K562 (cell line): ENCODE data around the gene MAN2A1. TPM values are rescaled to one million over a fixed set of nuclear protein-coding genes. Genes with fewer than 3 reads are reported as not detected.

Source experiments
- CREB1 ChIP-seq, 2 experiments: sonication (generic) in 1 of 2; formaldehyde crosslinking in 1 of 2; IDR thresholded peaks; 2 replicates each; pipeline versions ENCODE4 v1.6.1 to v1.8.0; 2012 to 2022; ENCODE audit warnings: inconsistent platforms in 1 of 2, mild to moderate bottlenecking in 1 of 2, missing genetic modification reagents in 1 of 2, moderate library complexity in 1 of 2
- CREB3 ChIP-seq: fragments of 450-650 bp; conservative IDR thresholded peaks from 2 replicates; pipeline ENCODE4 v1.6.1; 2016; ENCODE audit warnings: missing genetic modification characterization, low read depth, mild to moderate bottlenecking, missing compliant biosample characterization, moderate library complexity
- ESRRA ChIP-seq: fragments of 450-650 bp; IDR thresholded peaks from 2 replicates; pipeline ENCODE4 v1.6.1; 2014; ENCODE audit warnings: low read depth, mild to moderate bottlenecking, moderate library complexity, borderline replicate concordance
- ETV5 ChIP-seq: sonication (generic); formaldehyde crosslinking; IDR thresholded peaks from 2 replicates; pipeline ENCODE4 v1.4.0; 2020; ENCODE audit warnings: low read depth, mild to moderate bottlenecking, missing genetic modification reagents
- MAFK ChIP-seq: IDR thresholded peaks from 2 replicates; pipeline ENCODE4 v1.6.1; 2011; ENCODE audit warnings: low read length, improper control_type of control experiment
- MIER1 ChIP-seq: fragments of 450-650 bp; IDR thresholded peaks from 2 replicates; pipeline ENCODE4 v1.6.1; 2016; ENCODE audit warnings: antibody characterized with exemption, mild to moderate bottlenecking, low read depth
- SMAD3 ChIP-seq: fragments of 450-650 bp; formaldehyde crosslinking; conservative IDR thresholded peaks from 2 replicates; pipeline ENCODE4 v1.4.0; 2020; ENCODE audit warnings: mild to moderate bottlenecking
- SMC3 ChIP-seq: conservative IDR thresholded peaks from 2 replicates; pipeline ENCODE4 v1.6.1; 2011; ENCODE audit warnings: low read depth, low read length, improper control_type of control experiment; ENCODE audit not compliant: insufficient read depth
- TAF7 ChIP-seq: fragments of 450-650 bp; IDR thresholded peaks from 2 replicates; pipeline ENCODE4 v1.6.1; 2016; ENCODE audit warnings: missing genetic modification characterization, missing compliant biosample characterization
- TOE1 ChIP-seq, 2 experiments: fragments of 450-650 bp in 1 of 2; sonication (generic) in 1 of 2; formaldehyde crosslinking in 1 of 2; IDR thresholded peaks; 2 replicates each; pipeline versions ENCODE4 v1.7.1 to v1.8.0; 2016 to 2022; ENCODE audit warnings: borderline replicate concordance in 2 of 2, mild to moderate bottlenecking in 2 of 2, antibody characterized with exemption in 1 of 2, inconsistent platforms in 1 of 2, low read depth in 1 of 2, missing genetic modification reagents in 1 of 2, moderate library complexity in 1 of 2
- ZNF23 ChIP-seq: fragments of 250-450 bp; sonication (Bioruptor Pico); IDR thresholded peaks from 2 replicates; pipeline ENCODE4 v1.4.0; 2020; ENCODE audit warnings: mild to moderate bottlenecking
- ZNF695 ChIP-seq: fragments of 450-650 bp; formaldehyde crosslinking; IDR thresholded peaks from 2 replicates; pipeline ENCODE4 v1.4.0; 2020; ENCODE audit warnings: mild to moderate bottlenecking, moderate library complexity
- ZNF707 ChIP-seq: fragments of 250-450 bp; sonication (Bioruptor Pico); conservative IDR thresholded peaks from 2 replicates; pipeline ENCODE4 v1.8.0; 2022; ENCODE audit warnings: inconsistent platforms, mild to moderate bottlenecking, moderate library complexity
- polyA plus RNA-seq, 8 experiments: library from polyadenylated mRNA; depleted of rRNA in 4 of 8; stranded (reverse) in 5 of 8; unstranded in 3 of 8; fragments of >200 nt; fragmentation: Nextera tagmentation in 2 of 8; fragmentation: Illumina TruSeq in 1 of 8; extraction: Ambion mirVana in 2 of 8; extraction: Trizol in 1 of 8; gene quantifications; 2 replicates each; pipeline versions ENCODE4 v1.2.1 to v1.2.3, GENCODE V29; 2011 to 2014; ENCODE audit warnings: inconsistent platforms in 1 of 8, missing spikeins in 1 of 8
- total RNA-seq, 7 experiments: library from RNA; depleted of rRNA in 6 of 7; stranded (reverse); fragments of >200 nt in 6 of 7; fragmentation: Illumina TruSeq in 2 of 7; extraction: Trizol in 2 of 7; gene quantifications; 2 replicates each; pipeline versions ENCODE4 v1.2.1 to v1.2.3, GENCODE V29; 2011 to 2021; ENCODE audit warnings: low replicate concordance in 1 of 7
- TF ChIP-seq, protein P1 (sequence below): fragments of 450-650 bp; IDR thresholded peaks from 2 replicates; pipeline ENCODE4 v1.6.1; 2016; ENCODE audit warnings: mild to moderate bottlenecking, moderate library complexity

MAN2A1 gene
- total and polyA plus RNA-seq, 9 of the 15 experiments (the other 6 are each of a cell fraction or from before 2014, with no cell fraction given): 5.2 to 32.0 (median 19.8) TPM

GRCh38 chr5:109690242-109690974 lies 681 bp downstream of the MAN2A1 start (continued):
- TF ChIP-seq ZNF695 (CRISPR knock-in tag) (no peak), MIER1 (no peak), ZNF23 (no peak), ZNF707 (CRISPR knock-in tag) (no peak), ESRRA (no peak), ETV5 (CRISPR knock-in tag) (no peak), TOE1 (IDR thresholded peaks at IDR 0.05; ENCODE audit: borderline replicate concordance) (no peak), TOE1 (CRISPR knock-in tag; IDR thresholded peaks at IDR 0.05; ENCODE audit: borderline replicate concordance, low read depth) (no peak), CREB1 (IDR thresholded peaks at IDR 0.05) (no peak), CREB1 (CRISPR knock-in tag; IDR thresholded peaks at IDR 0.05) (no peak), MAFK (no peak), SMAD3 (CRISPR knock-in tag) (no peak), TAF7 (no peak), SMC3 (no peak), CREB3 (tag) (no peak)
- TF ChIP-seq, protein P1, sequence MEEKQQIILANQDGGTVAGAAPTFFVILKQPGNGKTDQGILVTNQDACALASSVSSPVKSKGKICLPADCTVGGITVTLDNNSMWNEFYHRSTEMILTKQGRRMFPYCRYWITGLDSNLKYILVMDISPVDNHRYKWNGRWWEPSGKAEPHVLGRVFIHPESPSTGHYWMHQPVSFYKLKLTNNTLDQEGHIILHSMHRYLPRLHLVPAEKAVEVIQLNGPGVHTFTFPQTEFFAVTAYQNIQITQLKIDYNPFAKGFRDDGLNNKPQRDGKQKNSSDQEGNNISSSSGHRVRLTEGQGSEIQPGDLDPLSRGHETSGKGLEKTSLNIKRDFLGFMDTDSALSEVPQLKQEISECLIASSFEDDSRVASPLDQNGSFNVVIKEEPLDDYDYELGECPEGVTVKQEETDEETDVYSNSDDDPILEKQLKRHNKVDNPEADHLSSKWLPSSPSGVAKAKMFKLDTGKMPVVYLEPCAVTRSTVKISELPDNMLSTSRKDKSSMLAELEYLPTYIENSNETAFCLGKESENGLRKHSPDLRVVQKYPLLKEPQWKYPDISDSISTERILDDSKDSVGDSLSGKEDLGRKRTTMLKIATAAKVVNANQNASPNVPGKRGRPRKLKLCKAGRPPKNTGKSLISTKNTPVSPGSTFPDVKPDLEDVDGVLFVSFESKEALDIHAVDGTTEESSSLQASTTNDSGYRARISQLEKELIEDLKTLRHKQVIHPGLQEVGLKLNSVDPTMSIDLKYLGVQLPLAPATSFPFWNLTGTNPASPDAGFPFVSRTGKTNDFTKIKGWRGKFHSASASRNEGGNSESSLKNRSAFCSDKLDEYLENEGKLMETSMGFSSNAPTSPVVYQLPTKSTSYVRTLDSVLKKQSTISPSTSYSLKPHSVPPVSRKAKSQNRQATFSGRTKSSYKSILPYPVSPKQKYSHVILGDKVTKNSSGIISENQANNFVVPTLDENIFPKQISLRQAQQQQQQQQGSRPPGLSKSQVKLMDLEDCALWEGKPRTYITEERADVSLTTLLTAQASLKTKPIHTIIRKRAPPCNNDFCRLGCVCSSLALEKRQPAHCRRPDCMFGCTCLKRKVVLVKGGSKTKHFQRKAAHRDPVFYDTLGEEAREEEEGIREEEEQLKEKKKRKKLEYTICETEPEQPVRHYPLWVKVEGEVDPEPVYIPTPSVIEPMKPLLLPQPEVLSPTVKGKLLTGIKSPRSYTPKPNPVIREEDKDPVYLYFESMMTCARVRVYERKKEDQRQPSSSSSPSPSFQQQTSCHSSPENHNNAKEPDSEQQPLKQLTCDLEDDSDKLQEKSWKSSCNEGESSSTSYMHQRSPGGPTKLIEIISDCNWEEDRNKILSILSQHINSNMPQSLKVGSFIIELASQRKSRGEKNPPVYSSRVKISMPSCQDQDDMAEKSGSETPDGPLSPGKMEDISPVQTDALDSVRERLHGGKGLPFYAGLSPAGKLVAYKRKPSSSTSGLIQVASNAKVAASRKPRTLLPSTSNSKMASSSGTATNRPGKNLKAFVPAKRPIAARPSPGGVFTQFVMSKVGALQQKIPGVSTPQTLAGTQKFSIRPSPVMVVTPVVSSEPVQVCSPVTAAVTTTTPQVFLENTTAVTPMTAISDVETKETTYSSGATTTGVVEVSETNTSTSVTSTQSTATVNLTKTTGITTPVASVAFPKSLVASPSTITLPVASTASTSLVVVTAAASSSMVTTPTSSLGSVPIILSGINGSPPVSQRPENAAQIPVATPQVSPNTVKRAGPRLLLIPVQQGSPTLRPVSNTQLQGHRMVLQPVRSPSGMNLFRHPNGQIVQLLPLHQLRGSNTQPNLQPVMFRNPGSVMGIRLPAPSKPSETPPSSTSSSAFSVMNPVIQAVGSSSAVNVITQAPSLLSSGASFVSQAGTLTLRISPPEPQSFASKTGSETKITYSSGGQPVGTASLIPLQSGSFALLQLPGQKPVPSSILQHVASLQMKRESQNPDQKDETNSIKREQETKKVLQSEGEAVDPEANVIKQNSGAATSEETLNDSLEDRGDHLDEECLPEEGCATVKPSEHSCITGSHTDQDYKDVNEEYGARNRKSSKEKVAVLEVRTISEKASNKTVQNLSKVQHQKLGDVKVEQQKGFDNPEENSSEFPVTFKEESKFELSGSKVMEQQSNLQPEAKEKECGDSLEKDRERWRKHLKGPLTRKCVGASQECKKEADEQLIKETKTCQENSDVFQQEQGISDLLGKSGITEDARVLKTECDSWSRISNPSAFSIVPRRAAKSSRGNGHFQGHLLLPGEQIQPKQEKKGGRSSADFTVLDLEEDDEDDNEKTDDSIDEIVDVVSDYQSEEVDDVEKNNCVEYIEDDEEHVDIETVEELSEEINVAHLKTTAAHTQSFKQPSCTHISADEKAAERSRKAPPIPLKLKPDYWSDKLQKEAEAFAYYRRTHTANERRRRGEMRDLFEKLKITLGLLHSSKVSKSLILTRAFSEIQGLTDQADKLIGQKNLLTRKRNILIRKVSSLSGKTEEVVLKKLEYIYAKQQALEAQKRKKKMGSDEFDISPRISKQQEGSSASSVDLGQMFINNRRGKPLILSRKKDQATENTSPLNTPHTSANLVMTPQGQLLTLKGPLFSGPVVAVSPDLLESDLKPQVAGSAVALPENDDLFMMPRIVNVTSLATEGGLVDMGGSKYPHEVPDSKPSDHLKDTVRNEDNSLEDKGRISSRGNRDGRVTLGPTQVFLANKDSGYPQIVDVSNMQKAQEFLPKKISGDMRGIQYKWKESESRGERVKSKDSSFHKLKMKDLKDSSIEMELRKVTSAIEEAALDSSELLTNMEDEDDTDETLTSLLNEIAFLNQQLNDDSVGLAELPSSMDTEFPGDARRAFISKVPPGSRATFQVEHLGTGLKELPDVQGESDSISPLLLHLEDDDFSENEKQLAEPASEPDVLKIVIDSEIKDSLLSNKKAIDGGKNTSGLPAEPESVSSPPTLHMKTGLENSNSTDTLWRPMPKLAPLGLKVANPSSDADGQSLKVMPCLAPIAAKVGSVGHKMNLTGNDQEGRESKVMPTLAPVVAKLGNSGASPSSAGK: peak; percentile 12; the same call in 1 of the 2 replicates
